Left cardiac atrium (tissue), 4 donors: ENCODE measurements around the gene ZBTB5. TPM values are rescaled to one million over a fixed set of nuclear protein-coding genes. Genes with fewer than 3 reads are reported as not detected.

ENCODE experiments used
- ATAC-seq, 2 donors: fragments of 200-7000 bp; cut with Tn5 transposase; one replicate each; pipeline ENCODE4 v1.9.1; 2020; ENCODE audit warnings: mild to moderate bottlenecking in 2 of 2, moderate library complexity in 2 of 2
- DNase-seq: peaks from one replicate; pipeline ENCODE4 v3.0.0-alpha.2; 2020
- intact Hi-C, 2 donors: fragments of 100-400 bp; cut with DNase I; formaldehyde crosslinking; loops; one replicate each; pipeline versions ENCODE4 v1.14.1 to v1.15.1; 2022 to 2023
- total RNA-seq, 2 donors: library from RNA; stranded (reverse); fragmentation: NEBNext Ultra II Directional; extraction: Animal tissue kit (Norgen Biotek cat#: 25700); gene quantifications; one replicate each; pipeline ENCODE4 v1.2.1, GENCODE V29; 2021
- donor health status: DM: no; HTN: yes; CAD: no.
- donor health status: DM: no; HTN: yes; CAD: no; lungs with severe emphysema.
- donor health status: DM: yes; HTN: yes; CAD: no.
- donor health status: Dilated cardiomyopathy.

Gene ZBTB5
- total RNA-seq, 2 donors from 2014 or later: 5.4 to 7.8 TPM

DNA sequence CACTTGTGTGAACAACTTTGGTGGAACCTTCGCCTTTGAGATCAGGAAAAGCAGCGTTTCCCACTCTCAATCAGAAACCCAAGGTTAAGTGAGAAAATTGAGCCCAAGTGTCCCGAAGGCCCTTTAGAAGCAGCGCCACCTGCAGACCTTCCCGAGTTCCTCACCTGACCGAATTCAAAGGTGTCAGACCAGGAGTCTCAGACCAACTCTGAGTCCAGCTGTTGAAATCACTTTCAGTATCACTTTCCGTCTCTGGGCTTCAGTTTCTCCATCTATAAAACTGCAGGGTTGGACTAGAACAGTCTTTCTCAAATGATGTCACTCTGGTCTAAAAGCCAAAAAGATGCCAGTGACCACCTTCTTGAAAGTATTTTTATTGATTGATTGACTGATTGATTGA lies 74.5 kb downstream of the ZBTB5 start:
- ATAC-seq (no peak), DNase-seq (no peak)
- intact Hi-C loops: no loop called here

Other genes with a start within 250 kb of the ZBTB5 start
- 100 to 1,000 TPM in 1 of 2 donors, 10 to 100 TPM in 1; 86.6 to 109 TPM for gene GRHPR, start 42.8 kb downstream of the ZBTB5 start, total RNA-seq
- gene POLR1E, start 20.5 kb upstream of the ZBTB5 start, total RNA-seq: 10 to 100 TPM; 12.5 to 17.2 TPM
- gene FBXO10, start 110.9 kb upstream of the ZBTB5 start, total RNA-seq: 1 to 10 TPM; 6.4 to 6.7 TPM
- gene TOMM5, start 127.1 kb upstream of the ZBTB5 start, total RNA-seq: 10 to 100 TPM; 58.8 to 64.9 TPM
- under 1 TPM; 0.21 to 0.77 TPM for gene FRMPD1, start 185.5 kb upstream of the ZBTB5 start, total RNA-seq